GM12864 (cell line): ENCODE data around the gene SV2C.
A peak's percentile ranks its signal among the peaks of the same experiment; 100 is the strongest.

Experiments used
- DNase-seq: peaks from one replicate; pipeline ENCODE4 v3.0.0-alpha.2; 2011; ENCODE audit warnings: low read depth
- H3K4me3 ChIP-seq: 2 replicates; pipeline ENCODE4 v1.5.1; 2011; ENCODE audit warnings: mild to moderate bottlenecking, low read depth, low read length, control low read depth
- TF ChIP-seq, protein P1 (sequence below): IDR thresholded peaks from 2 replicates; pipeline ENCODE4 v1.5.1; 2011; ENCODE audit warnings: low read depth, mild to moderate bottlenecking, moderate library complexity, low read length, control low read depth, inconsistent platforms; ENCODE audit errors: missing control alignments

SV2C gene

GRCh38 chr5:76062502-76063041 lies 20.6 kb upstream of the SV2C start:
- TF ChIP-seq, protein P1, sequence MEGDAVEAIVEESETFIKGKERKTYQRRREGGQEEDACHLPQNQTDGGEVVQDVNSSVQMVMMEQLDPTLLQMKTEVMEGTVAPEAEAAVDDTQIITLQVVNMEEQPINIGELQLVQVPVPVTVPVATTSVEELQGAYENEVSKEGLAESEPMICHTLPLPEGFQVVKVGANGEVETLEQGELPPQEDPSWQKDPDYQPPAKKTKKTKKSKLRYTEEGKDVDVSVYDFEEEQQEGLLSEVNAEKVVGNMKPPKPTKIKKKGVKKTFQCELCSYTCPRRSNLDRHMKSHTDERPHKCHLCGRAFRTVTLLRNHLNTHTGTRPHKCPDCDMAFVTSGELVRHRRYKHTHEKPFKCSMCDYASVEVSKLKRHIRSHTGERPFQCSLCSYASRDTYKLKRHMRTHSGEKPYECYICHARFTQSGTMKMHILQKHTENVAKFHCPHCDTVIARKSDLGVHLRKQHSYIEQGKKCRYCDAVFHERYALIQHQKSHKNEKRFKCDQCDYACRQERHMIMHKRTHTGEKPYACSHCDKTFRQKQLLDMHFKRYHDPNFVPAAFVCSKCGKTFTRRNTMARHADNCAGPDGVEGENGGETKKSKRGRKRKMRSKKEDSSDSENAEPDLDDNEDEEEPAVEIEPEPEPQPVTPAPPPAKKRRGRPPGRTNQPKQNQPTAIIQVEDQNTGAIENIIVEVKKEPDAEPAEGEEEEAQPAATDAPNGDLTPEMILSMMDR, result no peak
- no peak for DNase-seq
- no peak overlapping the region for H3K4me3 ChIP-seq

DNA sequence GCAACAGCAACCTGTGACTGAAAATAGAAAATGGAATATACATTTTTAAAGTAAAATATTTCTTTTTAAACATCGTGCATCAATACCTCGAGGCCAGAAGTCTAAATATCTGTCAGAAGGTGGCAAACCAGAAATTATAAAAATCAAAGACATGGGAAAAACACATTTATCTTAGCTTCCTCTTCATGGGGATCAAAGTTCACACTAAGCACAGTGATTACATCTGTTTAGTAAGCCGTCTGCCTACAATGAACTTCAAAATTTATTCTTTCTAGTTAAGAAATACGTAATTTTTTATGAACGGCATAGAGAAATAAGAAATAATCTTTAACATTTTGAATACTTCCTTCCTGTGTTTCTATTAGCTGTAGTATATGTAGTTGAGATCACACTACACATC lies 17.9 kb upstream of the SV2C start:
- DNase-seq, result no peak
- TF ChIP-seq, protein P1, result no peak
- H3K4me3 ChIP-seq, result no peak overlapping the region

GRCh38 chr5:76069061-76069735 lies 14.0 kb upstream of the SV2C start:
- H3K4me3 ChIP-seq, result no peak overlapping the region
- TF ChIP-seq, protein P1, result no peak
- no peak for DNase-seq

GRCh38 chr5:76074487-76075065 lies 8.6 kb upstream of the SV2C start:
- DNase-seq, result no peak
- no peak overlapping the region for H3K4me3 ChIP-seq
- TF ChIP-seq, protein P1, result peak; percentile 82

- TF ChIP-seq, protein P1, result no peak
- DNase-seq, result no peak
- no peak overlapping the region for H3K4me3 ChIP-seq
Measured at GRCh38 chr5:76081811-76082771, 1.1 kb upstream of the SV2C start.

DNA sequence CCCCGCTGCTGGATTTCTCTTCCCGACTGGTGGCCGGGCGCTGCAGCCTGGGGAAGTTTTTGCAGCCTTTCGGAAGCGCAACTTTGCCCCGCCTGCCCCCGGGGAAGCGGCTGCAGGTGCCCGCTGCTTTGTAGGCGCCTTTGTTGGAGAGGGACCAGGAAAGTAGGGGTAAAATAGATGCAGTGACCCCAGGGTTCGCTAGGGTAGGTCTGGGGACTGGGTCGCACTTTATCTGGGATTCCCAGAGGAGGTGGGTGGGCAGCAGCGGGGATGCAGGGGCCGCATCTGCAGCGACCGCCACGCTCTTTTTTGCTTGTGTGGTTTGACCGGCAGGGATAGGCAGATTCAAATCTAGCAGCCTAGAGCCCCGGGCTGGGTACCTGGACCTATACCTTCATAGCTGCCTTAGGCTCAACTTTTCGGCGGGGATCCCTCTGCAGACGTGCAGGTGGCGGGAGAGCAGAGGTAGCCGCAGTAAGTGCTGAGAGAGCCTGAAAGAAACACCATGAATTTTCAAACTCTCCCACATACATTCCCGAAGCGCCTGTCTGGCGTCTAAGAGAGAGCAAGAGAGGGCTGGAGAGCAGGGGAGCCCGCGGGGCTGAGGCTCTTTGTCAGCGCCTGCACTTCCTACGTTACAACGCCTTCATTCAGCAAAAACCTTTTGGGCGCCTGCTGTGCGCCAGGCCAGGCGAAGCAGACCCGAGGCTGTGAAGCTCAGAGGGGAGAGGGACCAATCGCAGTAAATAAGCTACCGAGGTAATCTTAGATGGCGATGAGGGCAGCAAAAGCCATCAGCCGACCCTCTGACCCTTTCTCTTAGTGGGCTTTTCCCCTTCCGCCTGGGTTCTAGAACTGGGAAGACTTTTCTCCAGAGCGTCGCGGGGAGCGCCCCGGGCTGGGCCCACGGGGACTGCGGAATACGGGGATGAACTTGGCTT lies 642 bp downstream of the SV2C start:
- TF ChIP-seq, protein P1, result no peak
- no peak for DNase-seq
- H3K4me3 ChIP-seq, result peak overlapping the region; percentile 23
